GM19395 (cell line): ENCODE data around the gene APEH.

Experiments
- ATAC-seq: cut with Tn5 transposase; IDR thresholded peaks from one replicate; pipeline ENCODE4 v1.9.1; 2021; ENCODE audit warnings: mild to moderate bottlenecking, moderate library complexity; ENCODE audit not compliant: unreplicated experiment

Gene APEH

GRCh38 chr3:49711489-49711888 is 37.3 kb downstream of the APEH start:
- ATAC-seq, result no peak

GRCh38 chr3:49712166-49712565 is 38.0 kb downstream of the APEH start:
- no peak for ATAC-seq

- ATAC-seq, result no peak
Measured at GRCh38 chr3:49712631-49713317, 38.6 kb downstream of the APEH start.

GRCh38 chr3:49713336-49714105 is 39.4 kb downstream of the APEH start:
- ATAC-seq, result no peak

- ATAC-seq, result no peak
Measured at GRCh38 chr3:49714728-49715550, 40.8 kb downstream of the APEH start.

GRCh38 chr3:49715611-49716121 is 41.5 kb downstream of the APEH start:
- no peak for ATAC-seq

- ATAC-seq, result no peak
Measured at GRCh38 chr3:49716169-49716568, 42.0 kb downstream of the APEH start.

- no peak for ATAC-seq
Measured at GRCh38 chr3:49716691-49717210, 42.6 kb downstream of the APEH start.

GRCh38 chr3:49717211-49717958 is 43.2 kb downstream of the APEH start:
- ATAC-seq, result no peak

GRCh38 chr3:49717959-49718857 is 44.1 kb downstream of the APEH start:
- ATAC-seq, result no peak

GRCh38 chr3:49718858-49719213 is 44.7 kb downstream of the APEH start:
- ATAC-seq, result no peak

GRCh38 chr3:49719214-49719884 is 45.2 kb downstream of the APEH start, which contains the start of gene AMIGO3:
Gene AMIGO3, minus strand, starts transcription at chr3:49719684. Its CDS starts 219 bp downstream, at chr3:49719465.
- peak; percentile 62 for ATAC-seq

- no peak for ATAC-seq
Measured at GRCh38 chr3:49720855-49721595, 46.9 kb downstream of the APEH start.

GRCh38 chr3:49721596-49721895 is 47.4 kb downstream of the APEH start:
- ATAC-seq, result no peak

GRCh38 chr3:49721896-49722781 is 48.0 kb downstream of the APEH start:
- ATAC-seq, result no peak

GRCh38 chr3:49722896-49723295 is 48.7 kb downstream of the APEH start:
- ATAC-seq, result no peak

GRCh38 chr3:49723296-49723627 is 49.1 kb downstream of the APEH start:
- no peak for ATAC-seq
